GM12891 (cell line): ENCODE results near the gene RETREG1.
A peak's percentile ranks its signal among the peaks of the same experiment; 100 is the strongest.

Source experiments
- DNase-seq: peaks from one replicate; pipeline ENCODE4 v3.0.0; 2011; ENCODE audit warnings: low spot score; ENCODE audit not compliant: insufficient read length
- FAIRE-seq: peaks from 2 replicates; lab custom pipeline; 2011; peaks lifted over from hg19 to GRCh38; lab: Jason Lieb, UNC
- PAX5 ChIP-seq: IDR thresholded peaks from 2 replicates; pipeline ENCODE4 v1.6.1; 2011; ENCODE audit warnings: low read length, moderate library complexity, mild to moderate bottlenecking; ENCODE audit not compliant: insufficient read depth, severe bottlenecking
- POLR2A ChIP-seq: IDR thresholded peaks from 2 replicates; pipeline ENCODE4 v1.6.1; 2011; ENCODE audit warnings: low read depth, low read length, control low read depth
- POLR2AphosphoS5 ChIP-seq: IDR thresholded peaks from 2 replicates; pipeline ENCODE4 v1.6.1; 2011; ENCODE audit warnings: low read depth, low read length, control low read depth
- POU2F2 ChIP-seq: IDR thresholded peaks from 2 replicates; pipeline ENCODE4 v1.6.1; 2011; ENCODE audit warnings: low read depth, mild to moderate bottlenecking, control low read depth, low read length, moderate library complexity
- SPI1 ChIP-seq: IDR thresholded peaks from 2 replicates; pipeline ENCODE4 v1.6.1; 2011; ENCODE audit warnings: low read depth, low read length, control low read depth
- TAF1 ChIP-seq: IDR thresholded peaks from 2 replicates; pipeline ENCODE4 v1.6.1; 2011; ENCODE audit warnings: low read depth, low read length, control low read depth

RETREG1 gene

GRCh38 chr5:16558984-16559629, 57.7 kb downstream of the RETREG1 start:
- TF ChIP-seq PAX5 (no peak), POLR2AphosphoS5 (no peak), POLR2A (no peak), SPI1 (no peak), POU2F2 (no peak), TAF1 (no peak)
- DNase-seq (no peak), FAIRE-seq (no peak)

GRCh38 chr5:16557477-16557876, 59.3 kb downstream of the RETREG1 start:
- no peak for DNase-seq
- TF ChIP-seq SPI1: no peak
- no peak for TF ChIP-seq TAF1
- no peak for TF ChIP-seq POU2F2
- TF ChIP-seq PAX5: no peak
- FAIRE-seq: no peak

DNA sequence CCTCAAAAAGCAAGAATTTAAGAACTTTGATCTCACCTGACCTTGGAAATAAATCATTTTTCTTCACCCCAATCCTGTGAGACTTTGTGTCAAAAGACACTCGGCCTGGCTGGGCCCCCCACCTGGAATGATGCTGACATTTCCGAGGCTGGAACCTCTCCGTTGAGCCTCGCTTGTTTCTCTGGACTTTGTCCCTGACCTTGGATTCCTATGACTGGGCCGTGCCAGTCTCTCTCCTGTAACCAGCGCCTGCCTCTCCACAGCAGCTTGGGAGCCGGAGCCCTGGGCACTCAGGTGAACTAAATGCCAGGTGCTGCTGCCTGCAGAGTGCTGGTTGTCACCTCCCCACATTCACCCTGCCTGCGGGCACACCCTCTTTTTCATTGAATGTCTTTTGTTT, 62.7 kb downstream of the RETREG1 start:
- no peak for DNase-seq
- FAIRE-seq: no peak
- TF ChIP-seq POLR2AphosphoS5: no peak
- no peak for TF ChIP-seq SPI1
- TF ChIP-seq POLR2A: no peak
- TF ChIP-seq POU2F2: no peak
- TF ChIP-seq TAF1: no peak
- TF ChIP-seq PAX5: no peak

- DNase-seq: peak; percentile 20
Measured at GRCh38 chr5:16552666-16553343, 64.0 kb downstream of the RETREG1 start.

GRCh38 chr5:16551628-16552027, 65.2 kb downstream of the RETREG1 start:
- FAIRE-seq (no peak), DNase-seq (no peak)
- TF ChIP-seq TAF1 (no peak), POLR2A (no peak), SPI1 (no peak), POU2F2 (no peak)

More at GRCh38 chr5:16552666-16553343, 64.0 kb downstream of the RETREG1 start:
- peak; percentile 66 for FAIRE-seq
- no peak for TF ChIP-seq TAF1
- no peak for TF ChIP-seq SPI1
- no peak for TF ChIP-seq PAX5
- TF ChIP-seq POLR2A: no peak
- TF ChIP-seq POLR2AphosphoS5: no peak
- no peak for TF ChIP-seq POU2F2

- no peak for TF ChIP-seq POLR2AphosphoS5
- TF ChIP-seq SPI1: no peak
- no peak for TF ChIP-seq PAX5
- no peak for TF ChIP-seq POU2F2
- TF ChIP-seq POLR2A: no peak
- TF ChIP-seq TAF1: no peak
- FAIRE-seq (peak; percentile 90), DNase-seq (peak; percentile 36)
Measured at GRCh38 chr5:16550316-16550952, 66.4 kb downstream of the RETREG1 start.

DNA sequence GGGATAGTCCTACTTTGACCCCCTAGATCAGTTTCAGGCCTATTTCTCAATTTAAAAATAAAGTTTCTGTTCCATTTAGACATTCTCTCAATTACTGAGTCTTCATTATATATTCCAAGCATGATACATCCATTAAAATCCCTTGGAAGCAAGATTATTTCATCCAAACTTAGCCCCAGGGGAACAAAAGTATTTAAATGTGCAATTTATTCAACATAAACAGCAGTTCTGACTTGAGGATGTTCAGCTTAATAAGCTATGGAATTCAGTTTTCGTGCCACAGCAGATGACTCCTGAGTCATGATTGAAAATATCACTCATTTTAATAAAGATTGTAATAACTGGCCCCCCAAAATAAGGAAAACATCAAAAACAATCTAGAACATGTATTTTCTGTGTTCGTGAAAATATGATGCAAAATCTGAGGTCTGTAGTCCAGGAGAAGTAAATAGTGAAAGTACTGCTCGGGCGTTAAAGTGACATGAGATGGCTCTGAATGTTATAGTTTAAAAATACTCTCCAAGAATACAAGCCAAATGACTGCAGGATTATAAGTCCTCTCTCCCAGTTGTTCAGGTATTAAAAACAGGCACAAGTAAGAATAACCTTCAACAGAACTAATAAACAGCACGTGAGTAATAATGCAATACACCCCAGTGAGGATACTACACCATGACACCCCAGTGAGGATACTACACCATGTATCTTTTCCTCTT, 67.1 kb downstream of the RETREG1 start:
- no peak for TF ChIP-seq PAX5
- FAIRE-seq (no peak), DNase-seq (no peak)

DNA sequence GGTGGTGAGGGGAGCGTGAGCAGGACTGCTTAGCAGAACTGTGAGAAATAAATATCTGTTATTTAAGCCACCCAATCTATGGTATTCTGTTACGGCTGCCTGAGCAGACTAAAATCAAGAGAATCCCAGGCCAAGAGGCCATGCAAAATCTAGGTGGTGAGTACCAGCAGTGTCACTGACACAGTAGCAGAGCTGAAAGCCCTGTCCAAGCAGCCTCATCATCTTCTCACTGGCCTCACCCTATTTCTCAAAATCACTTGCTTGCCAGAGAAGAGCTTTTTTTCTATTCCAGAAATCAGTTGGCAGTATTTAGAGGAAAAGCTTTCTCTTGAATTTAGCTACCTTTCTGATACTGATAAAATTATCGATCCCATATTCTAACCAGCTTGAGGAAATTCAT, 68.0 kb downstream of the RETREG1 start:
- DNase-seq (no peak), FAIRE-seq (no peak)
- TF ChIP-seq SPI1: no peak

GRCh38 chr5:16548115-16548514, 68.7 kb downstream of the RETREG1 start:
- no peak for FAIRE-seq
- no peak for DNase-seq
- TF ChIP-seq SPI1 (no peak), POLR2A (no peak), POU2F2 (no peak), POLR2AphosphoS5 (no peak), TAF1 (no peak), PAX5 (no peak)
